NCI-H2107 (cell line): ENCODE measurements around the gene GAS5.
A peak's percentile ranks its signal among the peaks of the same experiment; 100 is the strongest.

Experiments
- DNase-seq: peaks from one replicate; lab custom pipeline; 2025; lab: John Stamatoyannopoulos, UW

GAS5 gene

DNA sequence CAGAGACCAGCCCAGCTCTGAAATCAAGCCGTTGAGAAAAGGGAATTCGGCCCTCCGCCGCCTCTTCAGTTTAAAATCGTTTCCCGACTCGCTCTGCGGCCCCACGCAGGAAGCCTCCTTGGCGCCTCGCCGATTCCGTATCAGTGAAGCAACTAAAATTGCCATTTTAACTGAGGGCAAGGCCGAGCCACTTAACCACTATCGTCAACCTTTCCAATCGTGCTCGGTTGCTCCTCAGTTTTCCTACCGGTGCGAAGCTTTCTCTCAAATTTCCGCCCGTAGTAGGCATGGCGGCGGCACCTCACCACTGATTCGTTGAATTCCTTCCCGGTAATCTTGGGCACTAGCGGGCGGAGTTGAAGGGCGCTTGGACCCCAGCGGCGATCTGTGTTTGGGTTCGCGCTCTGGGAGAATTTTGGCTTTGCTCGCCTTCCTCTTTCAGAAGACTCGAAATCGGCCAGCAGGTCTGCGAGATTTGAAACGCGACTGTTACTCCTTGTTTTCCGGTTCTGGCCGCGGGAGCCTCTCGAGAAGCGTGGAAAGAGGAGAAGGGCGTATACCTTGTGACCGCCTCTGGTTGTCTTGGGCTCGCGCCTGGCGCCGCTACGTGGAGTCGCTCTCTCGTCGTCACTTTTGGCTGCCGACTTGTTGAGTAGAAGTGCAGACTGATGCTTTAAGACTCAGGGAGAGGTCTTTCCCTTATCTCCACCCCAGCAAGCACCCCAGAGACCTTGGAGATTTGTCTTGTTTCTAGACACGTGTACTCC lies 43.3 kb downstream of the GAS5 start, which contains the start of the genes CENPL and DARS2:
CENPL (minus strand) TSS at position 569 of the 767 bp plus-strand sequence. CDS start 13,584 bp downstream, outside the sequence.
DARS2 (plus strand) TSS at position 359 of the 767 bp plus-strand sequence. CDS start 557 bp downstream, outside the sequence.
- peak; percentile 98 for DNase-seq

DNA sequence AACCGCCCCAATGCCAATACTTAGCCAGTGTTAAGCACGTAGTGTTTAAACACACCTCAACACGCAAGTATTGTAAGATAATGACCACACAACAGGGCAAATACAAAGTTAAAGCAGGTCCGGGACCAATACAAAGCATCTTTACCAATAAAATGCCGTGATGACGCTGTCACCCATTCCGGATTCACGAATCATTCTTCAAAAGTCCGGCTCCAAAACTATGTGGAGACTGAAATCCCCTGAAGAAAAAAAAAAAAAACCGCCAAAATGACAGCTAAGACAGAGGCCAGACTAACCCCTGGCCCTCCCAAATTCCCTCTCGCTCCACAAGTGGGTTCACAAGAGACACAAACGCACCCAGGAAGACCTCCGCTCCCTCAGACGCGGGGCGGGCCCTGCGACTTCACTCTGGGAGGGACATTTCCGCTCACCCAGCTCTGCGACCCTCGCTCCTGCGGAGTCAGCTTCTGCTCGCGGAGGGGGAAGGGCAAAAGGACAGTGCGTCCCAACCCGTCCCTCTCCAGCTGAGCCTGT lies 43.9 kb downstream of the GAS5 start:
- no peak for DNase-seq

DNA sequence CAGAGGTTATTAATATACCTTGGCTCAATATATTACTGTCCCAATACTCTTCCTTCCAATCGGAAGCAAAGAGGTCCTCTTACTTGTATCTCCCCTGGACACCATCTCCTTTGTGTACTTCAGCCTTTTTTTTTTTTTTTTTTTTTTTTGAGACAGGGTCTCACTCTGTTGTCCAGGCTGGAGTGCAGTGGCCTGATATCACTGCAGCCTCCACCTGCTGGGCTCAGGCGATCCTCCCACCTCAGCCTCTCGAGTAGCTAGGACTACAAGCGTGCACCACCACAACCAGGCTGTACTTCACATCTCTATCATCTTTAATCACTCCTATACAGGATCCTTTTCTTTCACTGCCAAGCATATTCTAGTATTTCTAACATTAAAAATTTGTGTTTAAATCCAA lies 46.1 kb downstream of the GAS5 start:
- DNase-seq: no peak

DNA sequence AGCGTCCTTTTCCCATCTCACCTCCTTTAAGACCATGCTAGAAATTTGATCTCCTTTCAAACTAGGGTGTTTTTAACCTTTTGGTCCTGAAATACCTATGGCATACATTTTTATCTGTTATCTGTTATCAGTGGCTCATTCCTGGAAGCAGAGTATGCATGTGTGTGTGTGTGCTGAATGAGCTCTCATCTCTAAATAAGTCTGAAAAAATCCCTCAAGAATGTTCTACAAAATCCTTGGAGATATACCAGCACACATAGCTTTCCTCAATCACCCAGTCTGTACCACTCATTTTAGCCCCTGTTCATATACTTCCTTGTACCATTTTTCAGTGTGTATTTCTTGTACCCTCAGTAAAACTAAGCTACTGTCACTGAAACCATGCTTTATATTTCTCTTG lies 49.3 kb downstream of the GAS5 start:
- DNase-seq: no peak
